ENCODE data around the gene ZNF749. TPM values are rescaled to one million over a fixed set of nuclear protein-coding genes. Genes with fewer than 3 reads are reported as not detected.

Gene ZNF749
- total and polyA plus RNA-seq, 10 of the 15 experiments (the other 5 are each of a cell fraction or from before 2014, with no cell fraction given), result 3.1 to 20.2 (median 13.7) TPM

DNA sequence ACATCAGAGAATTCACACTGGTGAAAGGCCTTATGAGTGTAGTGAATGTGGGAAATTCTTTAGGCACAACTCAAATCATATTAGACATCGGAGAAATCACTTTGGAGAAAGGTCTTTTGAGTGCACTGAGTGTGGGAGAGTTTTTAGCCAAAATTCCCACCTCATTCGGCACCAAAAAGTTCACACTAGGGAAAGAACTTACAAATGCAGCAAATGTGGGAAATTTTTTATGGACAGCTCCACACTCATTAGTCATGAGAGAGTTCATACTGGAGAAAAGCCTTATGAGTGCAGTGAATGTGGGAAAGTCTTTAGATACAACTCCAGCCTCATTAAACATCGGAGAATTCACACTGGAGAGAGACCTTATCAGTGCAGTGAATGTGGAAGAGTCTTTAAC lies 14.1 kb upstream of the ZNF749 start:
- DNase-seq (ENCODE audit: low read depth, low spot score) (no peak), ATAC-seq (no peak), FAIRE-seq (no peak)
- no peaks in the 10 kb centered on the region for H3K79me2 ChIP-seq (ENCODE audit: control insufficient read depth, insufficient read depth, low read length)
- H3K9me3 ChIP-seq (replicated peaks; ENCODE audit: control insufficient read depth, insufficient read depth, low read length), result peaks cover 25% of the 10 kb centered on the region
- H2AFZ ChIP-seq (ENCODE audit: control insufficient read depth, low read depth, low read length), result no peak overlapping the region
- H3K27me3 ChIP-seq (replicated peaks in 1 of 2; ENCODE audit: control insufficient read depth in 2 of 2, insufficient read depth in 2 of 2, low read length in 1 of 2), result no peaks in the 10 kb centered on the region
- in situ Hi-C loops (cut with MboI), result no loop called here
- peaks cover 5 to 23% of the 10 kb centered on the region in 2 experiments for H3K36me3 ChIP-seq (ENCODE audit: control insufficient read depth in 2 of 2, insufficient read depth in 2 of 2, low read length in 1 of 2)
- no TSS peak for BruUV-seq (replicated peaks)
- H3K27ac ChIP-seq (ENCODE audit: control insufficient read depth, insufficient read depth), result no peak overlapping the region
- WGBS (ENCODE audit: insufficient coverage, insufficient replicate concordance, low lambda C conversion rate, missing lambda C conversion rate), result 96% methylated on average over 3 of the region's 3 CpGs
- RAD21 ChIA-PET (ENCODE audit: unreplicated experiment), result no interaction called here
- SMC1A ChIA-PET (ENCODE audit: uncharacterized antibody, unreplicated experiment), result no interaction called here
- H3K9ac ChIP-seq (ENCODE audit: control insufficient read depth, insufficient read depth, low read length), result no peak overlapping the region
- H3K4me1 ChIP-seq (ENCODE audit: control insufficient read depth, insufficient read depth, low read length), result no peaks in the 10 kb centered on the region
- H3K4me3 ChIP-seq, result no peak overlapping the region
- TF ChIP-seq ESRRA (IDR thresholded peaks at IDR 0.05; ENCODE audit: low read length) (no peak), CBX5 (IDR thresholded peaks at IDR 0.05; ENCODE audit: low read depth) (no peak), JUNB (IDR thresholded peaks at IDR 0.05) (no peak), ZZZ3 (IDR thresholded peaks at IDR 0.05; ENCODE audit: control insufficient read depth, insufficient read length, low read depth) (no peak), EZH2 (IDR thresholded peaks at IDR 0.05; ENCODE audit: borderline replicate concordance, control insufficient read depth, low read depth, low read length) (no peak), MYC (IDR thresholded peaks at IDR 0.05; ENCODE audit: insufficient read depth, insufficient read length, insufficient replicate concordance, low read length, severe bottlenecking) (no peak), RELA (IDR thresholded peaks at IDR 0.05; ENCODE audit: borderline replicate concordance, partially characterized antibody) (no peak), YY1 (IDR thresholded peaks at IDR 0.05; ENCODE audit: low read depth, low read length) (no peak), BACH1 (IDR thresholded peaks at IDR 0.05; ENCODE audit: borderline replicate concordance) (no peak), SP1 (IDR thresholded peaks at IDR 0.05; ENCODE audit: low read depth, low read length) (no peak), ETV6 (conservative IDR thresholded peaks at IDR 0.05 in 1 of 2, IDR thresholded peaks at IDR 0.05 in 1 of 2; ENCODE audit: borderline replicate concordance in 1 of 2, low read depth in 1 of 2) (no peak), NFIC (IDR thresholded peaks at IDR 0.05; ENCODE audit: low read depth, low read length) (no peak)
- TF ChIP-seq, protein P1, sequence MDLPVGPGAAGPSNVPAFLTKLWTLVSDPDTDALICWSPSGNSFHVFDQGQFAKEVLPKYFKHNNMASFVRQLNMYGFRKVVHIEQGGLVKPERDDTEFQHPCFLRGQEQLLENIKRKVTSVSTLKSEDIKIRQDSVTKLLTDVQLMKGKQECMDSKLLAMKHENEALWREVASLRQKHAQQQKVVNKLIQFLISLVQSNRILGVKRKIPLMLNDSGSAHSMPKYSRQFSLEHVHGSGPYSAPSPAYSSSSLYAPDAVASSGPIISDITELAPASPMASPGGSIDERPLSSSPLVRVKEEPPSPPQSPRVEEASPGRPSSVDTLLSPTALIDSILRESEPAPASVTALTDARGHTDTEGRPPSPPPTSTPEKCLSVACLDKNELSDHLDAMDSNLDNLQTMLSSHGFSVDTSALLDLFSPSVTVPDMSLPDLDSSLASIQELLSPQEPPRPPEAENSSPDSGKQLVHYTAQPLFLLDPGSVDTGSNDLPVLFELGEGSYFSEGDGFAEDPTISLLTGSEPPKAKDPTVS (IDR thresholded peaks at IDR 0.05; ENCODE audit: low read depth, low read length), result no peak
- TF ChIP-seq, protein P2, sequence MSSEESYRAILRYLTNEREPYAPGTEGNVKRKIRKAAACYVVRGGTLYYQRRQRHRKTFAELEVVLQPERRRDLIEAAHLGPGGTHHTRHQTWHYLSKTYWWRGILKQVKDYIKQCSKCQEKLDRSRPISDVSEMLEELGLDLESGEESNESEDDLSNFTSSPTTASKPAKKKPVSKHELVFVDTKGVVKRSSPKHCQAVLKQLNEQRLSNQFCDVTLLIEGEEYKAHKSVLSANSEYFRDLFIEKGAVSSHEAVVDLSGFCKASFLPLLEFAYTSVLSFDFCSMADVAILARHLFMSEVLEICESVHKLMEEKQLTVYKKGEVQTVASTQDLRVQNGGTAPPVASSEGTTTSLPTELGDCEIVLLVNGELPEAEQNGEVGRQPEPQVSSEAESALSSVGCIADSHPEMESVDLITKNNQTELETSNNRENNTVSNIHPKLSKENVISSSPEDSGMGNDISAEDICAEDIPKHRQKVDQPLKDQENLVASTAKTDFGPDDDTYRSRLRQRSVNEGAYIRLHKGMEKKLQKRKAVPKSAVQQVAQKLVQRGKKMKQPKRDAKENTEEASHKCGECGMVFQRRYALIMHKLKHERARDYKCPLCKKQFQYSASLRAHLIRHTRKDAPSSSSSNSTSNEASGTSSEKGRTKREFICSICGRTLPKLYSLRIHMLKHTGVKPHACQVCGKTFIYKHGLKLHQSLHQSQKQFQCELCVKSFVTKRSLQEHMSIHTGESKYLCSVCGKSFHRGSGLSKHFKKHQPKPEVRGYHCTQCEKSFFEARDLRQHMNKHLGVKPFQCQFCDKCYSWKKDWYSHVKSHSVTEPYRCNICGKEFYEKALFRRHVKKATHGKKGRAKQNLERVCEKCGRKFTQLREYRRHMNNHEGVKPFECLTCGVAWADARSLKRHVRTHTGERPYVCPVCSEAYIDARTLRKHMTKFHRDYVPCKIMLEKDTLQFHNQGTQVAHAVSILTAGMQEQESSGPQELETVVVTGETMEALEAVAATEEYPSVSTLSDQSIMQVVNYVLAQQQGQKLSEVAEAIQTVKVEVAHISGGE (CRISPR knock-in tag; IDR thresholded peaks at IDR 0.05), result no peak
- TF ChIP-seq, protein P3, sequence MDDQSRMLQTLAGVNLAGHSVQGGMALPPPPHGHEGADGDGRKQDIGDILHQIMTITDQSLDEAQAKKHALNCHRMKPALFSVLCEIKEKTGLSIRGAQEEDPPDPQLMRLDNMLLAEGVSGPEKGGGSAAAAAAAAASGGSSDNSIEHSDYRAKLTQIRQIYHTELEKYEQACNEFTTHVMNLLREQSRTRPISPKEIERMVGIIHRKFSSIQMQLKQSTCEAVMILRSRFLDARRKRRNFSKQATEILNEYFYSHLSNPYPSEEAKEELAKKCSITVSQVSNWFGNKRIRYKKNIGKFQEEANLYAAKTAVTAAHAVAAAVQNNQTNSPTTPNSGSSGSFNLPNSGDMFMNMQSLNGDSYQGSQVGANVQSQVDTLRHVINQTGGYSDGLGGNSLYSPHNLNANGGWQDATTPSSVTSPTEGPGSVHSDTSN (IDR thresholded peaks at IDR 0.05; ENCODE audit: insufficient replicate concordance, low read depth, low read length), result no peak
- intact Hi-C loops (cut with micrococcal nuclease; ENCODE audit: unreplicated experiment), result no loop called here
- no peak overlapping the region for H3K4me2 ChIP-seq (ENCODE audit: control insufficient read depth, insufficient read depth)
- CTCF ChIA-PET, result no interaction called here
- POLR2A ChIA-PET, result no interaction called here
- H4K20me1 ChIP-seq (ENCODE audit: control insufficient read depth, insufficient read depth), result no peaks in the 10 kb centered on the region

Data from GM12878 (cell line).